CD4-positive, alpha-beta T cell treated with Interleukin-1 beta for 1 hour (primary cell): Measurements from ENCODE around the gene SEL1L3.

Source experiments
- DNase-seq, 2 donors: peaks; one replicate each; pipeline ENCODE4 v3.0.0-alpha.2; 2020 to 2022

Gene SEL1L3

DNA sequence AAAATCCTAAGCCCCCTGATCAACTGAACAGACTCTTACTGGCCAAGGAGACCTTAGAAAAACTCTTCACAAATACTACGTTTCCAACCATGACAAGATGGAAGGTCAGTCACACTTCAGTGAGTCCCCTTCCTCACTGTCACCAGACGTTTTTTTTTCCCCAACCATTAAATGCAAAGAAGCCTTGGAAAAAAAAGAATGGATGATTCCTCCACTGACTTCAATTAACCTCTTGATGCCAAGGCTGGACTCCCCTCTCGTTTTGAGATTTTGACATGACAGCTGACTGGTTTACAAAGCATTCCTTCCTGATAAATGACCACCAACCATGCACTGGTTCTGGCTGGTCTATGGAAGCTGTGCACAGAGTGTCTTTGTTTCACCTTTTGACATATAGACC lies 133.9 kb downstream of the SEL1L3 start:
- no peak for DNase-seq

GRCh38 chr4:25727711-25728493 lies 134.9 kb downstream of the SEL1L3 start:
- no peak for DNase-seq

GRCh38 chr4:25725870-25726269 lies 136.9 kb downstream of the SEL1L3 start:
- no peak for DNase-seq

- DNase-seq = no peak
Observed at GRCh38 chr4:25723409-25723808, 139.4 kb downstream of the SEL1L3 start.

- DNase-seq = no peak
Observed at GRCh38 chr4:25722964-25723363, 139.8 kb downstream of the SEL1L3 start.

- DNase-seq = no peak
Observed at GRCh38 chr4:25713812-25714211, 149.0 kb downstream of the SEL1L3 start.

DNA sequence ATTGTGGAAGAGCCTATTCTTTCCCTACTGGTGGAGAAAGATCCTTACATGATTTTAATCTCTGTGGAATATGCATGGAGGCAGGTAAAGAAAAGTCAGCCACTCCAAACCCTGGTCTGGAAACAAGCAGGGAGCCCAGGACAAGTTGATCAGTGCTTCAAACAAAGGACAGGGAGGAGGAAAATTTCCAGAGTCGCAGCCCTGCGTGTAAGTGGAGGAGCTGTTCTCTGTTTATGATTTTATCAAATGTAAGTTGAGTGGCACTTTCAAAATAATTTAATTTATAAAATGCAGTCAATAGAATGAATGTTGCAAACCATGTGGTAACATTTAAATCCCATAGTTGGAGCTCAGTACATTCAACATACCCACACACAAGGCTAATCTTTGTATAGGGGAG lies 150.2 kb downstream of the SEL1L3 start:
- DNase-seq = no peak

DNA sequence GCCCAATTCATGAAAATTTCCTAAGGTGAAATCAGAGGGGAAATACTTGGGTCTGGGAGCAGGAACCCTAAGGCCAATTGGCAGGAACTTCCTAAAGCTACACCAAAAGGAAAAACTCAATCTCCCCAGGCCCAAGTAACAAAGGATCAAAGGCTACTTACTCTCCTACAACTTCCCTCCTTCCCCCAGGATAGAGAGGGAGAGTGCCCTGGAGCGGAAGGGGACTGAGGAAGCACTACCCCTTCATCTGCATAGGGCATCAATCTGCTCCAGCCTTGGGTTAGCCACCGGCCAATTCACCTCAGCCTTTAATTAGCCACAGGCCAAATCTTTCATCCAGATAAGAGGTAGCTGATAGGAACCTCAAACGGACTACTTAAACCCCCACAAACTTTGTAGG lies 152.2 kb downstream of the SEL1L3 start:
- DNase-seq = no peak

- no peak for DNase-seq
Observed at GRCh38 chr4:25704516-25704915, 158.3 kb downstream of the SEL1L3 start.

GRCh38 chr4:25703731-25704388 lies 158.9 kb downstream of the SEL1L3 start:
- DNase-seq = no peak

DNA sequence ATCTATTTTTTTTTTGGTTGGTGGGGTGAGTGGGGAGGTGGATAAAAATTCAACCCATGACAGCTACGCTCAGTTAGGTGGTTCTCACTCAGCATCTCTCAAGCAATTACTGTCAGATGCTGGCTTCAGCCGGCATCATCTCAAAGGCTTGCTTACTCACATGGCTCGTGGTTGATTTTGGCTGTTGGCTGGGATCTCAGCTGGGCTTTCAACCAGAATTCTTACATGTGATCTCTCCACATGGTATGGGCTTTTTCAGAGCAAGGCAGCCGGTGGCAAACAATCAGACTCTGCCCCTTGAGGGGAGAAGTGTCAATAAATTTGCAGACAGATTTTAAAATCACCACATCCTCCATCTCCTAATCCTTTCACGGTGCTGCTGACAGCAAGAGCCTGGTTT lies 159.9 kb downstream of the SEL1L3 start:
- DNase-seq = no peak

- DNase-seq = no peak
Observed at GRCh38 chr4:25700661-25701060, 162.1 kb downstream of the SEL1L3 start.

DNA sequence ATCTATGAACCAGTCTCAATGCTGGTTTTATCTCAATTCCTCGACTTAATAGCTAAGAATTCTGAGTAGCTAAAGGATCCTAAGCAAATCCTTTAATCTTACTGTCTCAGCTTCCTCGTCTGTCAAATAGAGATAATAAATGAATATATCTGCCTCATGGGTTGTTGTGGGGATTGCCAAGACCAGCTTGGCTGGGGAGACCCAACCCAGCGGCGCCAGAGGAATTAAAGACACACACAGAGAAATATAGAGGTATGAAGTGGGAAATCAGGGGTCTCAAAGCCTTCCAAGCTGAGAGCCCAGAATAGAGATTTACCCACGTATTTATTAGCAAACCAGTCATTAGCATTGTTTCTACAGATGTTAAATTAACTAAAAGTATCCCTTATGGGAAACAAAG lies 165.3 kb downstream of the SEL1L3 start:
- DNase-seq = no peak
